GM12892 (cell line): ENCODE measurements around the gene C1QTNF2.
"Not testable (repeated sequence)": the region's sequence is repeated elsewhere in the genome, so short reads cannot be mapped to it uniquely, and the experiment has no call there.

Experiments
- DNase-seq: peaks from one replicate; pipeline ENCODE4 v3.0.0; 2011; ENCODE audit not compliant: insufficient read length
- FAIRE-seq: peaks from 2 replicates; lab custom pipeline; 2011; peaks lifted over from hg19 to GRCh38; lab: Jason Lieb, UNC
- POLR2A ChIP-seq: IDR thresholded peaks from 2 replicates; pipeline ENCODE4 v1.6.1; 2011; ENCODE audit warnings: low read depth, low read length, control low read depth
- POLR2AphosphoS5 ChIP-seq: IDR thresholded peaks from 2 replicates; pipeline ENCODE4 v1.6.1; 2011; ENCODE audit warnings: low read depth, low read length, control low read depth
- TAF1 ChIP-seq: IDR thresholded peaks from 2 replicates; pipeline ENCODE4 v1.6.1; 2011; ENCODE audit warnings: low read depth, mild to moderate bottlenecking, control low read depth, low read length, borderline replicate concordance

The C1QTNF2 gene

DNA sequence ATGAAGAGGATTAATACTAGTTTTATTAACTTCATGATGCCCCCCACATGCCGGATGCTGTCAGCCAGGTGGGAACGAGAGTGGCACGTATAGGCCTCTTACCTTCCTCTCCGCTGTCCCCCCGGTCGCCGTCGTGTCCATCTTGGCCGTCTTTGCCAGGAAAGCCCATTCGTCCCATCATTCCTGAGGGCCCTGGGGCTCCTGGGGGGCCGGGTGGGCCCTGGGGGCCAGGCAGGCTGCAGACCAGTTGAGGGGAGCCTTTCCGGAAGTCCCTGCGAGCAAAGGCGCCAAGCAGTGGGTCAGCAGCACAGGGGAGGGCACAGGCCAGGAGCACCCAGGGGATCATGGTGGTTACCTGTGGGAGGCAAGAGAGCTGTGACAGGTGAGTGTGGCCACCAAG, 15.8 kb downstream of the C1QTNF2 start:
- DNase-seq: no peak
- FAIRE-seq: no peak
- TF ChIP-seq TAF1 (no peak), POLR2AphosphoS5 (no peak), POLR2A (no peak)

DNA sequence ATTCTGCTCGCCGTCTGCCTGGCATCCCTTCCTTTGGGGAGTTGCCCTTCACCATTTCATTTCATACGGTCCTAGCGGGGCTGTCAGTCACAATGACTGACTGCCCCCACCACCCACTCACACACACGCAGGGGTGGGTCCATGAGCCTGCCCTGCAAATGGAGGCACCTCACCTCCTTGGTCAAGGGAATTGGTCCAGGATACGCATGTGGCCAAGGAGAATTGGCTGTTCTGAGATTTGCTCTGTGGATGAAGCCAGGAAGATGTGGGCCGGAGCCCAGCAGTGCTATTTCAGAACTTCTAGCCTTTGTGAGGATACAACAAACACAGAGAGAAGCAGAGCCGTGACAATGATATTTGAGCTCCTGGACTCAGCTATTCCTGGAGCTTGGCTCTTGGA, 17.0 kb downstream of the C1QTNF2 start:
- TF ChIP-seq POLR2A: no peak
- TF ChIP-seq POLR2AphosphoS5: no peak
- no peak for TF ChIP-seq TAF1
- no peak for FAIRE-seq
- no peak for DNase-seq

DNA sequence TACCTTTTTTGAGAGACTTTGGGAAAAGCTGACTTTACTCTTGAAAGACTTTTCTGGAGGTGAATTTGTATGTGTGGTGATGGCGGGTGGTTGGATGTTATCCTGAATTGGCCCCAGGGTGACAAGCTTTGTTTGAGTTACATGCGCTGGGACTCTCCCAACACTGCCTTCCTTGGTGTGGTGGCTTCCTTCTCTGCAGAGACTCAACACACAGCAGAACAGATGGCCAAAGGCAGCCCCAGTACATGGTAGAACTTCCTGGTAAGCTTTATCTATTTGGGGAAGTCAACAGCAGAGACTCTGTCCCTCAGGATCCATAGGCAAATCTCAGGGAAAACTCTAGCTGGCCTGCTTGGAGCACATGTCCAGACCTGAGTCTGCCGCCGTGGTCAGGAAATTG, 18.1 kb downstream of the C1QTNF2 start:
- FAIRE-seq (no peak), DNase-seq (no peak)
- TF ChIP-seq POLR2A: no peak
- TF ChIP-seq TAF1: no peak
- TF ChIP-seq POLR2AphosphoS5: no peak

DNA sequence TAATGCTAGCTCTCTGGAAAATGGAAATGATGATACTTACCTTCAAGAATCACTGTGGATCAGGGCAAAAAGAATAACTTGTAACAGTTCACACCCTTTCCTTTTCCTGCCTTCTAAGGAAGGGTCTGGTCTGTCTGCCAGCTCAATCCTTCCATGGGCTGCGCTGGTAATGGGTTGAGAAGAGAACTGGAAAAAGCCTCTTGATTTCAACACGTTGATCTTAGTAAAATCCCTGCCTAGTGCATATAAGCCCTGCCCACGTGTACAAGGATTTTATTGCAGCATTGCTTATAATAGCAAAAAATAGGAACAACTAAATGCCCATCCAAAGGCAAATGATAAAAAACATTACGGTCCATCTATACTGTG, 20.5 kb downstream of the C1QTNF2 start:
- DNase-seq (no peak), FAIRE-seq (no peak)
- TF ChIP-seq POLR2AphosphoS5 (no peak), POLR2A (no peak), TAF1 (no peak)

DNA sequence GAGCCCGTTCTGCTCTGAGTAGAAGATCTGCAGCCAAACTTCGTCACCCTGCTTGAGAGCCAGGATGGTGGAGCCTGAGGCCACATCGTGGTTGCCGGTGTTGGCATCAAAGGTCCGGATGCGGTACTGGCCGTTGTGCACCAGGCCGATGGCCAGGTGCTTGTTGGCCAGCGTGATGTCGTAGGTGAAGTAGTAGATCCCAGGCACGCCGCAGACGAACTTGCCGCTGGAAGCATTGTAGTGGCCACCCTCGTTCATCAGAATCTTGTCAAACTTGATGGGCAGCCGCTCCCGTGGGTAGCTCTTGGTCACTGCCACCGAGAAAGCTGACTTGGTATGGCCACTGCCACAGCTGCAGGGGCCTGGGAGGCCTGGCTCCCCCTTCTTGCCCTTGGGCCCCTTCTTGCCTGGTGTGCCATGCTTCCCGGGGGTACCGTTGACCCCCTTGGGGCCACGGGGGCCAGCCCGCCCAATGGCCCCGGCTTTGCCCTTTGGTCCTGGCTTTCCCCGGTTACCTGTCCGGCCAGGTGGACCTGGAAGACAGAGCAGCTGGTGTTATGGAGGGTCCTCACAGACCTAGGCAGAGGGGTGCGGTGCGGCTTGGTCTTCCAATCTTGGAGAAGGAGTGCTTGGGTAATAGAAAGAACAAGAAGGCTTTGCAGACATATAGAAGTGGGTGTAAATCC, 21.0 kb downstream of the C1QTNF2 start:
- DNase-seq (no peak), FAIRE-seq (no peak)
- TF ChIP-seq POLR2A (no peak), TAF1 (no peak), POLR2AphosphoS5 (no peak)

DNA sequence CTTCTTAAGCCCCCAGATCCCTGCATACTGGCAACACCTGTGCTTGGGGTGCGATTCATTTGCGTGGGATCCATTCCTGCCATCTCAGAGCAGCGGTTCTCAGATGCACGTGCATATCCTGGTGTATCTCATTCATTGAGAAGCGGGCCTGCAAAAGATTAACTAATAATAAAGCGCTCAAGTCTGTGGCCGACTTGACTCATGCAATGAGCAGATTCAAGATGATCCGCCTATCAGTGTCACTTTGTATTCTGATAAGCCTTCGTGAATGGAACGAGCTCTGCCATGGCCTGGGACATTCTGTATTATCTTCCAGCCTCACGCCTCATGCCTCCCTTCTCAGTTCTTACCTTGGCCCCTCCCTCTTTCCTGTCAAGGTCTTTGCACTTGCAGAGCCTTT, 22.3 kb downstream of the C1QTNF2 start:
- TF ChIP-seq TAF1 (no peak), POLR2A (no peak), POLR2AphosphoS5 (no peak)
- FAIRE-seq (no peak), DNase-seq (no peak)

DNA sequence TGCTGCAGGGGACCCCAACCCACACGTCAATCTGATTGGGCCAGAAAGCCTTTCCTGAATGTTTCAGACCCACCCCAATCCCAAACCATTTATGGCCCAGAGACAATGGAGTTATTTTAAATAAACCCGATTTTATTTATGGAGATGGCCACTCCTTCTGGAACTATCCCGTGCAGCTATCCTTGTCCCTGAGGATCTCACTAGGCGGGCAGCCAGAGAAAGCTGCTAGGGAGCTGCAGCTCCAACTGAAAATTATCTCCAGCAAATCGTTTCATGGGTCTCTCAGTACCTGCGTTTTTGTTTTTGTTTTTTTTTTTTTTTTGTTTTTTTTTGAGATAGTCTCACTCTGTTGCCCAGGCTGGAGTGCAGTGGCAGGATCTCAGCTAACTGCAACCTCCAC, 23.0 kb downstream of the C1QTNF2 start:
- no peak for FAIRE-seq
- no peak for DNase-seq
- no peak for TF ChIP-seq POLR2AphosphoS5
- no peak for TF ChIP-seq POLR2A

DNA sequence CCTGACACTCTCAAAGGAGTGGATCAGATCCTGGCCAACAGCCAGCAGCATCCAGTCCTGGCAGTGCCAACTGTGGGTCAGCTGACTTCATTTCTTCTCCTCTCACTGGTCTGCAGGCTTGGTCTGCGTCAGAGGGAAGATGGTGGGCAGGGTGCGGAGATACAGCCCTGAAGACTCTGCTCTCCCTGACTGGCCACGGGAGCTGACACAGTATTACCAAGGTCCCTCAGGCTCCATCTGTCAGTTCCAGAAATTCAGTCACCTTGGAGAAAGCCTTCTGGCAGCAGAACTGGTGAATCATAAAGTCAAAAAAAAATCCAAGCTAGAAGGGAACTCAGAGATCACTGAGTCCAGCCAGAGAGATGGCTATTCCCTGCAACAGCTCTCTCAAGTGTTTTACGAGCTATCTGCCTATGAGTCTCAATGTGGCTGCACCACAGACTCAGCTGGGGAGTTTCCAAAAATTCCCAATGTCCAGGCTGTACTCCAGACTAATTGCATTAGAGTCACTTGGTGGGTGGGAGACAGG, 27.9 kb downstream of the C1QTNF2 start:
- no peak for FAIRE-seq
- TF ChIP-seq POLR2AphosphoS5 (no peak), TAF1 (no peak), POLR2A (no peak)
- no peak for DNase-seq

DNA sequence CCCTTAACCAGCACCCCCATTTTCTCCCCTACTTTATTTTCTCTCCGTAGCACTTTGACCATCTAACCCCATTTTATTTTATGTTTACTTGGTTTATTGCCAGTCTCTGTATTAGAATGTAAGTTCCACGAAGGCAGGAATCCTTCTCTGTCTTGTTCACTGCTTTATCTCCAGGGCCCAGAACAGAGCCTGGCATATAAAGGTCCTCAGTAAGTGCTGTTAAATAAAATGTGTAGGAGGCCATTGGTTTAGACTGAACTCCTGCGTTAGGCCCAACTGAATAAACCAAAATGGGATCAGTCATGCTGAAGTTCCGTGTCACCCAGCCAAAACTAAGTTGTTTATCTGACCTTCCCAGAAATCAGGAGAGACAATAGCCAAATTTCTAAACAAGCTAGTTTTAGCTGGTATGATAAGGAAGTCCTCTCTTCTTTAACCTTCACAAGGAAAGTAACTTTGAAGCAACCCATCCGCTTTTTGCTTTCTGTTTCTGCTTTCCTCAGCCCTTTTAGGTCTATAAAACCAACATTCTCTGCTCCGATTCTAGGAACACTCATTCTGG, 29.0 kb downstream of the C1QTNF2 start:
- no peak for DNase-seq
- TF ChIP-seq POLR2A (no peak), POLR2AphosphoS5 (no peak), TAF1 (no peak)
- FAIRE-seq: no peak

DNA sequence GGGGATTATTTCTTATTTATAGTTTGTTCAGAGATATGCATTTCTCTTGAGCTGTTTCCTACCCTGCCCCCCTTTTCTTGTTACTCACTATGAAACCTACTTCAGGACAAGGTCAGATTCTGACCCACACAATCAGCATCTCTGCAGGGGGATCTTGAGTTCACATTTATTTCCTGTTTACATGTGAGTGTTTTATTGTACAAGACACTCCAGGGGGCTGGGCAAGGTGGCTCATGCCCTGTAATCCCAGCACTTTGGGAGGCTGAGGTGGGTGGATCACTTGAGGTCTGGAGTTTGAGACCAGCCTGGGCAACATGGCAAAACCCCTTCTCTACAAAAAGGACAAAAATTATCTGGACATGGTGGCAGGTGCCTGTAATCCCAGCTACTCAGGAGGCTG, 29.9 kb downstream of the C1QTNF2 start:
- DNase-seq, FAIRE-seq: not testable (repeated sequence)

DNA sequence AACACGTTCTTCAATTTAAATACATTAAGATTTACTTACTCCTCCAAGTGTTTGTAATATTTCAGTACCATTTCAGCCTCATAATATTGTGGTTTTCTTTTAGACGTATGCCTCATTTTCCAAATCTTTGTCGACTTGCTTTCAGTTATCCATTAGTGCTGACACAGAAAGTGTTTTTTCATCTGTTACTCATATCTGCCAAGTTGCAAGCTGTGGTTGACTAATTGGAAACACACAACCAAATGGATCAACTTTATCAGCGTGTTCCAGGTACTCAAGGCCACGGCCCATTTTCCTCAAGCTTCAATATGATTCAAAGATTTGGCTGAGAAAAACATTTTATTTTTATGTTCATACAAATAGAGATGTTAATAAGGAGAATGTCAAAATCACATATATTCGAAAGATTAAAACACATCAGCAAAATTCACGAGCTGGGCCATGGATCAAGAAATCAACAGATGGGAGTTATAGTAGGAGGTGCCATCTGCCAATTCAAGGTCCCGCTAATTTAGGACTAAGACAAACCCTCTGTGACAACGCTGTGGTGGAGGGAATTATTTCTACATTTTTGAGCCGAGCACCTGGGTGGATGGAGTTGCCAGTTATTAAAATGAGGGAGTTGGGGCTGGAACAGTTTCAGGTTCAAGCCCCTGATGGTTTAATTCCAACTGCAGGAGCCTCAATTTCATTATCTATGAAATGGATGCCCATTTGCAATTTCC, 30.9 kb downstream of the C1QTNF2 start:
- FAIRE-seq (no peak), DNase-seq (no peak)
- no peak for TF ChIP-seq POLR2A
- TF ChIP-seq POLR2AphosphoS5: no peak
- no peak for TF ChIP-seq TAF1

DNA sequence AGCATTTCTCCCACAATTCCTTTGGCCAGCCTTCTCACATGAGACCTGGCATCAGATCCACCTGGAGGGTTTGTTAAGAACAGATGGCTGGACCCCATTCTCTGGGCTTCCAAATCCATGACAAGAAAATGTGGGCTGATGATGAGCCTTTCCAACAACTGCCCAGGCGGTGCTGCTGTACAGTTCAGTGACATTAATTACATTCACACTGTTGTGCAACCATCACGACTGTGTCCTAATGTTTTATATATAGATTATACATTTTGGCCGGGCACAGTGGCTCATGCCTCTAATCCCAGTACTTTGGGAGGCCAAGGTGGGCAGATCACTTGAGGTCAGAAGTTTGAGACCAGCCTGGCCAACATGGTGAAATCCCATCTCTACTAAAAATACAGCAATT, 35.7 kb downstream of the C1QTNF2 start:
- FAIRE-seq, DNase-seq: not testable (repeated sequence)
